Lung (tissue), 12 donors: Measurements from ENCODE around the gene TTC1. TPM values are rescaled to one million over a fixed set of nuclear protein-coding genes. Genes with fewer than 3 reads are reported as not detected.
A peak's percentile ranks its signal among the peaks of the same experiment; 100 is the strongest.

ENCODE experiments used
- ATAC-seq: fragments of 200-7000 bp; cut with Tn5 transposase; one replicate; pipeline ENCODE4 v1.9.1; 2020; ENCODE audit warnings: moderate number of reproducible peaks; ENCODE audit not compliant: insufficient read depth, low FRiP score
- DNase-seq, 3 donors: peaks; one replicate each; pipeline ENCODE4 v3.0.0-alpha.2; 2013 to 2017
- H3K27ac ChIP-seq, 2 donors: one replicate each; pipeline ENCODE4 v1.5.1; 2013; ENCODE audit warnings: mild to moderate bottlenecking in 2 of 2, moderate library complexity in 2 of 2, control low read depth in 1 of 2, inconsistent platforms in 1 of 2, low read depth in 1 of 2, low read length in 1 of 2
- H3K27me3 ChIP-seq, 3 donors: one replicate each; pipeline ENCODE4 v1.5.1; 2013; ENCODE audit warnings: low read length in 2 of 3; ENCODE audit not compliant: control insufficient read depth in 3 of 3, insufficient read depth in 3 of 3
- H3K36me3 ChIP-seq, 4 donors: one replicate each; pipeline ENCODE4 v1.5.1; 2013; ENCODE audit warnings: low read length in 4 of 4, mild to moderate bottlenecking in 1 of 4, moderate library complexity in 1 of 4; ENCODE audit not compliant: control insufficient read depth in 4 of 4, insufficient read depth in 4 of 4
- H3K4me1 ChIP-seq, 5 donors: one replicate each; pipeline ENCODE4 v1.5.1; 2013; ENCODE audit warnings: low read length in 5 of 5, mild to moderate bottlenecking in 2 of 5, moderate library complexity in 1 of 5; ENCODE audit not compliant: control insufficient read depth in 5 of 5, insufficient read depth in 5 of 5
- H3K4me3 ChIP-seq: one replicate; pipeline ENCODE4 v1.5.1; 2013; ENCODE audit warnings: mild to moderate bottlenecking, control low read depth, moderate library complexity
- H3K9ac ChIP-seq, 2 donors: one replicate each; pipeline ENCODE4 v1.5.1; 2013; ENCODE audit warnings: low read length in 2 of 2, control low read depth in 1 of 2; ENCODE audit not compliant: insufficient read depth in 1 of 2
- H3K9me3 ChIP-seq, 4 donors: one replicate each; pipeline ENCODE4 v1.5.1; 2013; ENCODE audit warnings: low read length in 3 of 4, mild to moderate bottlenecking in 1 of 4, moderate library complexity in 1 of 4; ENCODE audit not compliant: control insufficient read depth in 4 of 4, insufficient read depth in 3 of 4
- CTCF ChIP-seq: IDR thresholded peaks from 2 replicates; pipeline ENCODE4 v1.5.1; 2012; ENCODE audit warnings: mild to moderate bottlenecking; ENCODE audit errors: control extremely low read depth, extremely low read depth
- WGBS, 2 donors: extraction: QIAGEN DNeasy Blood & Tissue Kit; methylation state at CpG; one replicate each; pipeline ENCODE4 v1.1.7; 2013; 5-methylcytosine and 5-hydroxymethylcytosine counted together
- polyA plus RNA-seq, 2 donors: library from polyadenylated mRNA; stranded (reverse); fragments of 200-250 nt; gene quantifications; one replicate each; pipeline ENCODE4 v1.2.1, GENCODE V29; 2013
- total RNA-seq, 2 donors: library from RNA; depleted of rRNA in 1 of 2; stranded (reverse); fragments of >200 nt in 1 of 2; gene quantifications; one replicate each; pipeline ENCODE4 v1.2.1, GENCODE V29; 2014 to 2021
- donor health status: control.
- donor health status: control.
- donor health status: Bipolar disorder and iron deficiency.
- donor health status: healthy.
- donor health status: DM: yes; HTN: yes; CAD: no.

Gene TTC1
- total and polyA plus RNA-seq, 4 donors, result 37.3 to 47.5 (median 43.1) TPM

- Histone ChIP-seq H3K27me3 (no peaks in the 10 kb centered on the region), H3K36me3 (peaks cover 12 to 16% (median 15%) of the 10 kb centered on the region in 4 donors), H3K4me3 (no peak overlapping the region), H3K9ac (no peak overlapping the region), H3K9me3 (no peaks in the 10 kb centered on the region), H3K4me1 (peaks cover 0 to 7% (median 0%) of the 10 kb centered on the region in 5 donors), H3K27ac (no peak overlapping the region)
- DNase-seq (no peak), ATAC-seq (no peak)
- no peak for TF ChIP-seq CTCF
- WGBS, 2 donors, result 89 to 90% methylated on average over 11 of the region's 11 CpGs
Measured at GRCh38 chr5:160092960-160093707, 84.2 kb downstream of the TTC1 start.

GRCh38 chr5:160096178-160096577, 87.2 kb downstream of the TTC1 start:
- DNase-seq (no peak), ATAC-seq (no peak)
- 66 to 80% methylated on average over 2 of the region's 2 CpGs for WGBS, 2 donors
- Histone ChIP-seq H3K9ac (no peak overlapping the region), H3K9me3 (no peaks in the 10 kb centered on the region), H3K4me1 (peaks cover 0 to 15% (median 0%) of the 10 kb centered on the region in 5 donors), H3K27ac (no peak overlapping the region), H3K27me3 (no peaks in the 10 kb centered on the region), H3K36me3 (peaks cover 14 to 16% (median 16%) of the 10 kb centered on the region in 4 donors), H3K4me3 (no peak overlapping the region)
- TF ChIP-seq CTCF, result no peak

GRCh38 chr5:160097991-160098390, 89.1 kb downstream of the TTC1 start:
- ATAC-seq (no peak), DNase-seq (peak; percentile 32 to 90 (median 82))
- TF ChIP-seq CTCF, result no peak
- WGBS, 2 donors, result 46 to 51% methylated on average over 4 of the region's 4 CpGs
- no peaks in the 10 kb centered on the region for H3K27me3 ChIP-seq
- H3K27ac ChIP-seq, result no peak overlapping the region
- H3K36me3 ChIP-seq, result peaks cover 2 to 9% (median 8%) of the 10 kb centered on the region in 4 donors
- peaks cover 0 to 19% (median 0%) of the 10 kb centered on the region in 5 donors for H3K4me1 ChIP-seq
- H3K9me3 ChIP-seq, result no peaks in the 10 kb centered on the region
- H3K4me3 ChIP-seq, result no peak overlapping the region
- H3K9ac ChIP-seq, result no peak overlapping the region
